Omental fat pad (tissue), 4 donors: ENCODE results near the gene ZDHHC18. TPM values are rescaled to one million over a fixed set of nuclear protein-coding genes. Genes with fewer than 3 reads are reported as not detected.
"Not testable (repeated sequence)": the region's sequence is repeated elsewhere in the genome, so short reads cannot be mapped to it uniquely, and the experiment has no call there.

Experiments used
- ATAC-seq: fragments of 150-250 bp; one replicate; pipeline ENCODE4 v1.9.1; 2016; ENCODE audit warnings: mild to moderate bottlenecking, moderate library complexity; ENCODE audit not compliant: low FRiP score
- DNase-seq: peaks from one replicate; pipeline ENCODE4 v3.0.0-alpha.2; 2019; ENCODE audit warnings: low spot score
- CTCF ChIP-seq, 3 donors: fragments of 450-650 bp; IDR thresholded peaks; one replicate each; pipeline ENCODE4 v1.5.1; 2016 to 2017; ENCODE audit warnings: antibody characterized with exemption in 3 of 3, mild to moderate bottlenecking in 3 of 3, moderate library complexity in 2 of 3
- total RNA-seq, 4 donors: library from RNA; depleted of rRNA; stranded (reverse); fragments of >200 nt; gene quantifications; one replicate each; pipeline ENCODE4 v1.1.0, GENCODE V29; 2016

The ZDHHC18 gene
- total RNA-seq, 4 donors from 2014 or later = 27.4 to 81.1 (median 33.5) TPM

- DNase-seq = no peak
- no peak for TF ChIP-seq CTCF (IDR thresholded peaks at IDR 0.05)
- ATAC-seq = no peak
Measured at GRCh38 chr1:26828411-26828991, 2.0 kb downstream of the ZDHHC18 start.

- no peak for TF ChIP-seq CTCF (IDR thresholded peaks at IDR 0.05)
- DNase-seq (no peak), ATAC-seq (no peak)
Measured at GRCh38 chr1:26829184-26829911, 2.9 kb downstream of the ZDHHC18 start.

GRCh38 chr1:26831059-26831458 lies 4.6 kb downstream of the ZDHHC18 start:
- DNase-seq (no peak), ATAC-seq (no peak)
- TF ChIP-seq CTCF (IDR thresholded peaks at IDR 0.05) = no peak

- ATAC-seq = no peak
- no peak for TF ChIP-seq CTCF (IDR thresholded peaks at IDR 0.05)
- no peak for DNase-seq
Measured at GRCh38 chr1:26831546-26832248, 5.2 kb downstream of the ZDHHC18 start.

GRCh38 chr1:26832249-26832960 lies 5.9 kb downstream of the ZDHHC18 start:
- ATAC-seq (no peak), DNase-seq (no peak)
- TF ChIP-seq CTCF (IDR thresholded peaks at IDR 0.05) = no peak

- no peak for TF ChIP-seq CTCF (IDR thresholded peaks at IDR 0.05)
- DNase-seq (no peak), ATAC-seq (no peak)
Measured at GRCh38 chr1:26833432-26834405, 7.2 kb downstream of the ZDHHC18 start.

- not testable (repeated sequence) for ATAC-seq, DNase-seq
Measured at GRCh38 chr1:26837665-26838064, 11.2 kb downstream of the ZDHHC18 start.
